ENCODE measurements around the gene RAPGEF1. TPM values are rescaled to one million over a fixed set of nuclear protein-coding genes. Genes with fewer than 3 reads are reported as not detected.

The RAPGEF1 gene
- total RNA-seq, 1 donor from 2014 or later = 57.9 TPM

DNA sequence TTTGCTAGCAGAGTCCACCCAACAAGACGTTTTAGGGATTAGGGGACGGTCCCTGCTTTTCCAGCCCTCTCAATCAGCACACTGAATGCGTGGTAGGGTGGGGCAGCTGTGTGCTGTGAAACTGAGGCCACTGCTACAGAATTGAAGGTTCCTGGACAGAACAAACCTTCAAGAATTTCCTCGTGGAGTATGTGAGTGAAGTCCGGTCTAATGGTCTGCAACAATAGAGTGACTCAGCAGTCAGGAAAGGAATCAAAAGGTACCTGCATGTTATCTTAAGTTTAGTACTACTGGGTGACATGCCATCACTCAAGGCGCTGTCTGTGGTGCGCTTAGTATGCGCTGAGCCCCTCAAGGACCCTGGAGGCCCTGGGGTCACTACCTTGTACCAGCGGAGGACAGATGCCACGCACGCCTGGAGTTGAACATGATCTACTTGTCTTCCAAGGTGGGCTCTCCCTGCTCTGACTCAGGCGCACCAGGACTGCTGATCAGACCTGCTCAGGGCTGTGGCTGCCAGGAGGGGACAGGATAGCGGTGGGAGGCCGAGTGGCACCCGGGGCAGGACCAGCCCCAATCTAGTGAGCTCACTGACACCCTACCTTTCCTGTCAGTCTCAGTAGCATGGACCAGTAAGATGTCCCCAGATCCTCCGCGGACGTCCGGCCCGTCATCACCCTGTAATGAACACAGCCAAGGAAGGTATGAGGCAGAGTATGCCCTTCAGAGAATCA is 144.0 kb downstream of the RAPGEF1 start:
- TF ChIP-seq, protein P1, sequence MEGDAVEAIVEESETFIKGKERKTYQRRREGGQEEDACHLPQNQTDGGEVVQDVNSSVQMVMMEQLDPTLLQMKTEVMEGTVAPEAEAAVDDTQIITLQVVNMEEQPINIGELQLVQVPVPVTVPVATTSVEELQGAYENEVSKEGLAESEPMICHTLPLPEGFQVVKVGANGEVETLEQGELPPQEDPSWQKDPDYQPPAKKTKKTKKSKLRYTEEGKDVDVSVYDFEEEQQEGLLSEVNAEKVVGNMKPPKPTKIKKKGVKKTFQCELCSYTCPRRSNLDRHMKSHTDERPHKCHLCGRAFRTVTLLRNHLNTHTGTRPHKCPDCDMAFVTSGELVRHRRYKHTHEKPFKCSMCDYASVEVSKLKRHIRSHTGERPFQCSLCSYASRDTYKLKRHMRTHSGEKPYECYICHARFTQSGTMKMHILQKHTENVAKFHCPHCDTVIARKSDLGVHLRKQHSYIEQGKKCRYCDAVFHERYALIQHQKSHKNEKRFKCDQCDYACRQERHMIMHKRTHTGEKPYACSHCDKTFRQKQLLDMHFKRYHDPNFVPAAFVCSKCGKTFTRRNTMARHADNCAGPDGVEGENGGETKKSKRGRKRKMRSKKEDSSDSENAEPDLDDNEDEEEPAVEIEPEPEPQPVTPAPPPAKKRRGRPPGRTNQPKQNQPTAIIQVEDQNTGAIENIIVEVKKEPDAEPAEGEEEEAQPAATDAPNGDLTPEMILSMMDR (IDR thresholded peaks at IDR 0.05) = no peak
- TF ChIP-seq POLR2A (IDR thresholded peaks at IDR 0.05) (no peak), POLR2AphosphoS5 (IDR thresholded peaks at IDR 0.05; ENCODE audit: insufficient read depth in 1 of 2, low read depth in 1 of 2) (no peak)
- DNase-seq (ENCODE audit: extremely low spot score in 2 of 2) = no peak
- intact Hi-C loops (cut with DNase I) = no loop called here
- Histone ChIP-seq H3K27ac (no peak overlapping the region), H3K4me1 (no peaks in the 10 kb centered on the region), H3K4me3 (no peak overlapping the region), H3K27me3 (no peaks in the 10 kb centered on the region), H3K9me3 (no peaks in the 10 kb centered on the region), H3K36me3 (peaks cover 0 to 57% of the 10 kb centered on the region in 2 donors)

DNA sequence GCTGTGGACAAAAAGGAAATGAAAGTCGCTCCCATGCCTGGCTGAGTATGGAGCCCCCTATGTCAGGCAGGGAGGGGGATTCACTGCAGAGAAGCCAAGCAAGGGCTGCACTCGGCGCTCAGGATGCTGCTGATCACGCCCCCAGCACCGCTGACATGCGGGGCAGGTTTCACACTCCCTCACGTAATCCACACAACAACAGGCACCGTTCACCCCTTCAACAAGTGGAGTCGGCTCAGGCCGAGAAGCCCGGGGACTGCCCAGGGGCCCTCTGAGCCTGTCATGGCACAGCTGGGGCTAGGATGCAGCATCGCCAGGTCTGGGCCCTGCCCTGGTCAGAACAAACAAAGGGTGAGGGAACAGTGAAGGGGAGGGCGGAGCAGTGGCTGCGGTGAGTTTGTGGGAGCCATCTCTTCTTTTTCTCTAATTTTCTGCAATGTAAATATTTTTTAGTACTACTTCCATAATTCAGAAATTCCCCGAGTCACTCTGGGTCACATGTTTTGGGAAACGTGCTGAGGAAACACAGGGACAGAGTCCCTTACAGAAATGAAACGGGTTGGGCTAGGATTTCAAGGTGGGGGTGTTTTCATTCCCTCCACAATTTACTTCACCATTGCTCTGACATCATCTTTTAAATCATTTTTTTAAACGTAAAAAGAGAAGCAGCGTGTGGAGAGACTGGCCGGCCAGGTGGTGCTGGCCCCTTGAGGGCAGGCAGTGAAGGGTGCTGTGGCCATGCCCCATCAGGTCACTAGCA is 144.8 kb downstream of the RAPGEF1 start:
- Histone ChIP-seq H3K36me3 (peaks cover 0 to 58% of the 10 kb centered on the region in 2 donors), H3K9me3 (no peaks in the 10 kb centered on the region), H3K27me3 (no peaks in the 10 kb centered on the region), H3K27ac (no peak overlapping the region), H3K4me3 (no peak overlapping the region), H3K4me1 (no peaks in the 10 kb centered on the region)
- TF ChIP-seq, protein P1 (IDR thresholded peaks at IDR 0.05) = no peak
- no peak for TF ChIP-seq POLR2A (IDR thresholded peaks at IDR 0.05)
- TF ChIP-seq POLR2AphosphoS5 (IDR thresholded peaks at IDR 0.05; ENCODE audit: insufficient read depth in 1 of 2, low read depth in 1 of 2) = no peak
- intact Hi-C loops (cut with DNase I) = loop anchor here (5.0 kb wide), 1 partner anchor 142 kb away; no protein-coding TSS in a partner anchor
- no peak for DNase-seq (ENCODE audit: extremely low spot score in 2 of 2)

GRCh38 chr9:131593936-131594665 is 145.8 kb downstream of the RAPGEF1 start:
- H3K9me3 ChIP-seq = no peaks in the 10 kb centered on the region
- TF ChIP-seq, protein P1 (IDR thresholded peaks at IDR 0.05) = no peak
- TF ChIP-seq POLR2AphosphoS5 (IDR thresholded peaks at IDR 0.05; ENCODE audit: insufficient read depth in 1 of 2, low read depth in 1 of 2) (no peak), POLR2A (IDR thresholded peaks at IDR 0.05) (no peak)
- H3K36me3 ChIP-seq = peaks cover 0 to 61% of the 10 kb centered on the region in 2 donors
- intact Hi-C loops (cut with DNase I) = loop anchor here (5.0 kb wide), 1 partner anchor 143 kb away; no protein-coding TSS in a partner anchor
- H3K4me1 ChIP-seq = no peaks in the 10 kb centered on the region
- H3K27me3 ChIP-seq = no peaks in the 10 kb centered on the region
- no peak for DNase-seq (ENCODE audit: extremely low spot score in 2 of 2)
- no peak overlapping the region for H3K4me3 ChIP-seq
- H3K27ac ChIP-seq = no peak overlapping the region

GRCh38 chr9:131593091-131593820 is 146.6 kb downstream of the RAPGEF1 start:
- H3K9me3 ChIP-seq = no peaks in the 10 kb centered on the region
- TF ChIP-seq, protein P1 (IDR thresholded peaks at IDR 0.05) = no peak
- TF ChIP-seq POLR2A (IDR thresholded peaks at IDR 0.05) = no peak
- TF ChIP-seq POLR2AphosphoS5 (IDR thresholded peaks at IDR 0.05; ENCODE audit: insufficient read depth in 1 of 2, low read depth in 1 of 2) = no peak
- H3K27me3 ChIP-seq = no peaks in the 10 kb centered on the region
- peaks cover 0 to 69% of the 10 kb centered on the region in 2 donors for H3K36me3 ChIP-seq
- no peaks in the 10 kb centered on the region for H3K4me1 ChIP-seq
- DNase-seq (ENCODE audit: extremely low spot score in 2 of 2) = no peak
- no peak overlapping the region for H3K4me3 ChIP-seq
- H3K27ac ChIP-seq = no peak overlapping the region
- intact Hi-C loops (cut with DNase I) = loop anchor here (5.0 kb wide), 1 partner anchor 144 kb away; no protein-coding TSS in a partner anchor

Data from vagina (tissue), 2 donors.